ENCODE results near the gene TDRD10.

Gene TDRD10

DNA sequence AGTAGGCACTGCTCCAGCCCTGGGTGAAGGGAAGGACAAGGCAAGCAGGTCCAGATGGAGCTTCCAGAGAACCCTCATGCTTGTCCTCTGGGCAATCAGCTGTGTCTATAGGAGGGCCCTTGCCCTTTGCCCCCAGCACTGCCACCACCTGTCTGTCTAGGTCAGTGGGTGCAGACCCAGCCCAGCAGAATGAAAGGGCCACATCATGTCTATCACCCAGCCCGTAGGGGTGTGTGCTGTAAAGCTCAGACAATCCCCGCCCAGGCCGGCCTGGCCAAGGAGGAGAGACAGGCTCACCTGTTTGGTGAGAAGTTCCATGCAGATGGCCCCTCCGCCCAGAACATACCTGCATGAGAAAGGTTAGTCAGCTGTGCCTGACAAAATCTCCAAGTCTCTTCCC, 49.5 kb downstream of the TDRD10 start:
- DNase-seq (ENCODE audit: low read depth in 2 of 2, low spot score in 1 of 2) = no peak

DNA sequence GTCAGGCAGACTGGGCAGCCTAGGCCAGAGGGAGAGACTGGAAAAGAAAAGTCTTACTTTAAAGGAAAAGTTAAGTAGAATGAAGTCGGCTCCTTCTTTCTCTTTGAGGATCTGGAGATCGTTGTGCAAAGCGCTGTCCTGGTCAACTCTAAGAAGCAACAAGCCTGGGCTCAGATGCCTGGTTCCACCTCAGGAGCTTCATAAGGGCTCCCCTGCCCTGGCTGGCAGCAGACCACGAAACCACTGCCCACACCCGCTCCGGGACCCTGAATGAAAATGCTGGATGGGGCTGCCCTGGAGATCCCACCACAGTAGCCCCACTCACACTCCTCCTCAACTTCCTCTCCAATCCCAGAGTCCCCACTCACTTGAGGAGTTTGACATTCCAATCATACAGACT, 50.0 kb downstream of the TDRD10 start:
- DNase-seq (ENCODE audit: low read depth in 2 of 2, low spot score in 1 of 2) = no peak

DNA sequence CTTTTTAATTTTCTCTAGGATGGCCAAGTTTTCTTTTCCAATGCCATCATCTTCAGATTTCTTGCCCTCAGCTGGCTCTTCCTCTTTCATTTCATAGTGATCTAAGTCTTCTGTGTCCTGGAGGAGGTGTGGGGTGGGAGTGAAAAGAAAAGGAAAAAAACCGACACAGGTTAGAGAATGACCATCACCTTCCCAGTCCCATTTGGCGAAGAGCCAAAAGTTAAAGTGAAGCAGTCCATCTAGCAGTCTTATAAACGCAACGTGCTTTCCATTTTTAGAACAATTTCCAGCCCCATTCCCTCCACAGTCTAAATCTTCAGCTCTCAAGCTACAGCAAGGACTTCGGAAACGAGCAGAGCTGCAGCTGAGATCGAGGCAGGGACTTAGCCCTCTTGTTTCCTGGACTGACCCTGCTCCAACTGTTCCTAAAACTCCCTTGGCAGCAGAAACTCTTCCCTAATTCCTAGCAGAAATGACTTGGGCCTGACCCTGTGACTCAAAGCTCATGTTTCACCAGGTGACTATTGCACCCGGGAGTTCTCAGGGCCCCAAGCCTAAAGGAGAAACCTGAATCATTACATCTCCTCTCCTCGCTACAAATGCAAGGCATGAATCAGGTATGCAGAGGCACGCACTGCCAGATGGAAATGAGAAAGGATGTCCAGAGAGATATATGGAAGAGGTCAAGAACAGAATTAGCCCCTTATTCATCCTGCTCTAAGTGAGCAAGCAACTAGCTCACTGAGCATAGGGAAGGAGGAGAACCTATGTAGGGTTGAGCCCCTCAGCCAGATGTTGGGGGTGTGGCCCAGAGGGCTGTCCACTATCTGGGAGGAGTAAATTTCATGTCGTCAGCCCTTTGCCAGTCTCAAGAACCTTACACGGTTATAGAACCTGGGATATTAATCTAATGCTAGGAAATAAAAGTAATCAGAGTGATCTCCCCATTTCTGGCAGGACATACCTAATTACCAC, 51.3 kb downstream of the TDRD10 start:
- no peak for DNase-seq (ENCODE audit: low read depth in 2 of 2, low spot score in 1 of 2)

DNA sequence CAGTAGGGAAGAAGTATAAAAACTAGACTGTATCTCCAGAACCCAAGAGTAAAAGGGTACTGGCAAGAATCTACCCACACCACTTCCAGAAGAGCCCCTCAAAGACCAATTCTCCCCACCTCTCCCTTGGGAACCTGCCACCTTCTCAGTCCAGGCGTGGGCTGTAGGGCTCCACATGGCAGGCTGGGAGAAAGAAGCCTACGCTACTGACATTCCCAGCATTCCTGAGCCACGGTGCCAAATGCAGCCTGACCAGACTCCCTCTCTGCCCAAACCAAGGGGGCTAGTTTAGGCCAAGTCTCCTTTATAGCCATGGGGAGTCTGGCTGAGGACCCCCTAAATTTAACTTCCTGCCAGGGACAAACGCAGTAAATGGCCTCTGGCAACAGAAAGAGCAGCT, 54.4 kb downstream of the TDRD10 start:
- DNase-seq (ENCODE audit: low read depth in 2 of 2, low spot score in 1 of 2) = no peak

DNA sequence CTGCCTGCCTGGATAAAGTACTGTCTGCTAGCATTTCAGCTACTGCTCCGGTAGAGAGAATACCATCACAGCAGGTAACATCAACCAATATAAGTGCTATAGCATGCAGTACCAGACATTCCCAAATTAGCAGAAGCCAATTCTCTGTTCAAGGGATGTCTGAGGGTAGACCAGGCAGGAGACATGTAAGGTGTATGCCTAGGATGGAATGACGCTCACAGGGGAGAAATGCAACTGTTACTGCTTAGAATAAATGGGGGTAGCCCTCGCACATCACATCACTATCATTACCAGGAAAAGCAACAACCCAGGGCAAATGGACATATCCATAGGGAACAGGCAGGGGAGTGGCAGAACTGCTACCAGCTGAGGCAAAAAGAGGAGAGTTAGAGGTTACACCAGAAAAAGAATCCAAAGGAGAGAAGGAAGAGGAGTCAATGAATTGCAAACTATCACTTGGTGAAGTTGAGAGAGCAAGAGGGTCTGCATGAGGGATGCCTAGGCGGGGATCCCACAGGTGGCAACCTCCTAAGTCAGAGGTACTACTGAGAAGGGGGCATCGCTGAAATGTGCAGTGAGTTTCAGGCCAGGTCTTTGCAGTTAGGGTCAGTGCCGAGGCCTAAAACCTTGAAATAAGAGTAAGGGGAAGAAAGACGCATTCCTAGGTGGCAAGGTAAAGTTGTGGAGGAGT, 55.4 kb downstream of the TDRD10 start:
- no peak for DNase-seq (ENCODE audit: low read depth in 2 of 2, low spot score in 1 of 2)

DNA sequence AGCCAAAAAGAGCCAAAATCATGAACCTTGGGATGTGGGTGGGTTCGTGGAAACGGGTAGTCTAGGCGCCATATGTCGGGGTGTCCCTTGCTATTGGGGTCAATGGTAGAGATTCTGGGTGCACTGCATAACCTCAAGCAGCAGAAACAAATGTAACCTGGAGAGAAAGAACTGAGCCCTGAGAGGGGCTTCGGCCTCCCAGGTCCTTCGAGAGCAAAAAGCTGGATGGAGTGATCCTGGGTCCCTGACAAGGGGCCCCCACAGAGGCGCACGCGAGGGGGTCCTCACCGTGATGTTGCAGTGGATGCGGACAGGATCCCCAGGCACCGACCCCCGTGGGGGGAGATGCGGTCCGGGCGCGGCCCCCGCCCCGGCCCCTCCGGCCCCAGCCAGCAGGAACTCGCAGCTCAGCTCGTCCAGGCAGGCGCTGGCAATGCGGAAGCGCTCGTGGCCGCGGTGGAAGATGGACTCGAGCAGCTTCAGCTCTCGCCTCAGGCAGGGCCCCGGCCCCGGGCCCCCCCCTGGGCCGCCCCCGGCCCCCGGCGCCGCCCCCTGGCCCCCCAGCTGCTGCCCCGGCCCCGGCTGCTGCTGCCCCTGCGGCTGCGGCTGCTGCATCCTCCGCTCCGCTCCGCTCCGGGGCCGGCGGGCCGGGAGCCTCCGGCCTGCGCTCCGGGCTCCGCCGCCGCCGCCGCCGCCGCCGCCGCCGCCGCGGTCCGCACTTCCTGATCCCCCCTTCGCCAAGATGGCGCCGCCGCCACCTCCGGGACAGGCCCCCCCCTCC, 56.1 kb downstream of the TDRD10 start, which contains the start of gene UBE2Q1:
Gene UBE2Q1 (minus strand): TSS at position 724 of the 781 bp plus-strand sequence. CDS start 109 bp downstream, at position 615.
- peak in 1 of 2 donors; percentile 7 for DNase-seq (ENCODE audit: low read depth in 2 of 2, low spot score in 1 of 2)

DNA sequence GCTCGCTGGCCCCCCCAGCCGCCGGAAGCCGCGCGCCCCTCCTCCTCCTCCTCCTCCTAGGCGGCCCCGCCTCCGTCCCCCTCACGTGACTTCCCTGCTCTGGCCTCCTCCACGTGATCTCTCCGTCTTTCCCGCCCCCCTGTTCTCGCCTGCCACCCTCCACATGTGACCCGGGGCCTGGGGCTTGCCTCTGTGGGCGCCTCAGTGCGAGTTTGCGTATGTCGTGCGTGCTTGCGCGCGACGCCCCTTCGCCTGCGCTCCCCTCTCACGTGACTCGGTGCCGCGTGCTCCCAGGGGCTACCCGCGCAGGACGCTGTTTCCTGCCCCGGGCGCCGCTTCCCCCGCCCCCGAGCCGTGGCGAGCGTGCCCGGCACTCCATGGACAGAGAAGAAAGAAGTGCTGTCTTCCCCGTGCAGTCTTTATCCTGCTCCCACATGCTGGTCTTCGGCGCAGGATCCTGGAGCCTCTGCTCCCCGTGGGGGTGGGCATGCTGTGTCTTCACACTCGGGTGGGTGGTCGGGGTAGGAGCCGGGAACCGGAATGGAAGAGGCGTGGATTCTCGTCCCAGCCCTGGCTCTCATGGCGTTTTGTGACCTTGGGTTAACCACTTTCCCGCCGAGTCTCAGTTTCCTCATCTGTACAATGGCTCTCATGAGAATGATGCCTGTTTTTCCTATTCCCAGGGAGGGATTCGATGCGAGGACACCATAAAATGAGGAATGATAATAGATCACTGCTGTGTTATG, 56.9 kb downstream of the TDRD10 start:
- DNase-seq (ENCODE audit: low read depth in 2 of 2, low spot score in 1 of 2) = peak; percentile 99 to 100

DNA sequence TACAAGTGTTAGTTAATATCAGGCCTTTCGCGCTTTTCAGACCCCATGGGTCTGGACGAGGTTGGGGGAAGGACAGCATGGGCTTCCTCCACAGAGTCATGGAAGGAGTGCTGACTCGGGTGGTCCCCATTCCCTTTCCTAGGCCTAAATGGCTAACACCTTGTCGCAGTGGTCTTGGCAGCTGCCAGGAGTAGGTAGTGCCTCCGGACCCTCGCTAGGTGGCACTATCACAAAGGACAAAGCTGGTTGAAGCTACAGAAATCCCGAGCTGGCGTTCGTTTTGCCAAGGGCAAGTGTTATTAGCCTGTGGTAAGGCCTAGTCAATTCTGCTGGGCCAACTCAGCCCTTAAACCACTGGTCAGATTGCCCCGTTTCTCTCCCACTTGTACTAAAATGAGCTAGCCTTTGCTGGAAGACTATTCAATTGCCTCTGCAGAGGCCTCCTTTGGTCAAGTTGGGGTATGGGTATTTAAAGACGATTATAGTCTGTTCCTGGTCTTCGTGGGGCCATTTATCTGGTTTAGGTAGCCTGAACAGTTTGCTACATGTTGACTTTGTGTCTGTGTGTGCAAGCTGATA, 57.5 kb downstream of the TDRD10 start:
- DNase-seq (ENCODE audit: low read depth in 2 of 2, low spot score in 1 of 2) = peak; percentile 54 to 67

DNA sequence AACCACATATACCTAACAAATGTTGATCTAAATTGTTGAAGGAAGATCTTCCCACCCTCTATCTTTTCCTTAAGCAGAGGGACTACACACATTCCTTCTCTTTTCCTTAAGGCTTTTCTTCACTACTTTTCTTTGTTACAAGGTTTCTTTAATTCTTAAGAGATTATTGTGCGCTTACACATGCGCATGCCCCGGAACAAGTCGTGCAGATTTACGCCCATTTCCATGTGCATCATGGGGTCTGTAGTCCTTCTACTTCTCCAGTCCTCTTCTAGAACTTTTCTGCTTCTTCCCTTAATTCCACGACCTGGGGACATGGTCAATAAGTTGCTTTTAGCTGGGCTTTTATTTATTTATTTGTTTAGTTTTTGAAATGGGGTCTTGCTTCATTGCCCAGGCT, 63.9 kb downstream of the TDRD10 start:
- no peak for DNase-seq (ENCODE audit: low read depth in 2 of 2, low spot score in 1 of 2)

DNA sequence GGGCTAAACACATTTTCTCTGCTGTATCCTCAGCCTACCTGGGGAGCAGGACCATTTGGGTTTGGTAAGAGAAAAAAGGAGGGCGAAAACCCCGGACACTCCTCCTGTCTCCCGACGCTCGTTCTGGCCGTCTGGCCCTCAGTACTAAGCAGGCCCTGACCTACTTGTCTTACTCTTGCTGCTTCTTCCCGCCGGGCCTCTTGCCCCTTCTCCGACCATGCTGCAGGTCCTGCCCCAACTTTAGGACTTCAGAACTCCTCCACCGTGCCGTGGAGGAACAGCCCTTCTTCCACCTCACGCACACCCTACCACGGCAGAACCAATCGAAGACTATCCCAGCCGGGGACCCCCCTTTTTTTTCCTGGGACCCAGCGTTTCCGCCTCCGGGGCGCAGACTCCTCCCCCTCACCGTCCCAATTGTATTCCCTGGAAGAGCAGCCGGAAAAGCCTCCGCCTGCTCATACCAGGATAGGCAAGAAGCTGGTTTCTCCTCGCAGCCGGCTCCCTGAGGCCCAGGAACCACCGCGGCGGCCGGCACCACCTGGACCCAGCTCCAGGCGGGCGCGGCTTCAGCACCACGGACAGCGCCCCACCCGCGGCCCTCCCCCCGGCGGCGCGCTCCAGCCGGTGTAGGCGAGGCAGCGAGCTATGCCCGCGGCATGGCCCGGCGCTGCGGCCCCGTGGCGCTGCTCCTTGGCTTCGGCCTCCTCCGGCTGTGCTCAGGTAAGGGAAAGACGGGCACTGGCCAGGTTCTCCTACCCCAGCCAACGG, 65.6 kb downstream of the TDRD10 start, which contains the start of gene CHRNB2:
Gene CHRNB2 (plus strand): TSS at position 393 of the 771 bp plus-strand sequence. CDS start 267 bp downstream, at position 660.
- peak in 1 of 2 donors; percentile 28 for DNase-seq (ENCODE audit: low read depth in 2 of 2, low spot score in 1 of 2)

DNA sequence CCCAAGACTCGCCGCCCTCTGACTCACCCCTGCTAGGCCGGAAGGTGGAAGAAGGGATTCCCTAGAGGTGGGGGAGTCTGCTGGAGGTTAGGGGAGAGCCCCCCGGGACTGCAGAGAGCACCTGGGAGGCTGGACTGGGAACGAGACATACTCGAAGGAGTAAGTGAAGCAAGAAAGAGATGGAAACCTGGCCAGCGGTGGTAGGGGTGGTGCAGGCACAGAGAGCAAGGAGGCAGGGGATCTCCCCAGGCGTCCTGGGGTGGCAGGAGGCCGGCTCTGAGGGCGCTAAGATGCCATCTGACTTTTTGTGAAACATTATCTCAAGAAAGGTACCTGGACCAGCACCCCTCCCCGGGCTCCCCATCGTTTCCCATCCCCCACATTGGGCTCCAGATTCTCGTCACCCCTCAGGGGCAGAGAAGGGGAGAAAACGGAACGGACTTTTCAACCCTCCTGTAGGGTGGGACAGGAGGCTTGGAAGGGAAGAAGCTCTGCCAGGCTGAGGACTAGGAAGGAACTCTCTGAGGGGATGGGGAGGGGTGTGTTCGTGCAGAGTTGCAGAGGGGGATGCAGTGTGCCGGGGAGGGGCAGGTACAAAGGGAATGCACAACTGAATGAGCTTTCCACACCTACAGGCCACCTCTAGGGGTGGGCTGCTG, 66.3 kb downstream of the TDRD10 start:
- DNase-seq (ENCODE audit: low read depth in 2 of 2, low spot score in 1 of 2) = no peak

DNA sequence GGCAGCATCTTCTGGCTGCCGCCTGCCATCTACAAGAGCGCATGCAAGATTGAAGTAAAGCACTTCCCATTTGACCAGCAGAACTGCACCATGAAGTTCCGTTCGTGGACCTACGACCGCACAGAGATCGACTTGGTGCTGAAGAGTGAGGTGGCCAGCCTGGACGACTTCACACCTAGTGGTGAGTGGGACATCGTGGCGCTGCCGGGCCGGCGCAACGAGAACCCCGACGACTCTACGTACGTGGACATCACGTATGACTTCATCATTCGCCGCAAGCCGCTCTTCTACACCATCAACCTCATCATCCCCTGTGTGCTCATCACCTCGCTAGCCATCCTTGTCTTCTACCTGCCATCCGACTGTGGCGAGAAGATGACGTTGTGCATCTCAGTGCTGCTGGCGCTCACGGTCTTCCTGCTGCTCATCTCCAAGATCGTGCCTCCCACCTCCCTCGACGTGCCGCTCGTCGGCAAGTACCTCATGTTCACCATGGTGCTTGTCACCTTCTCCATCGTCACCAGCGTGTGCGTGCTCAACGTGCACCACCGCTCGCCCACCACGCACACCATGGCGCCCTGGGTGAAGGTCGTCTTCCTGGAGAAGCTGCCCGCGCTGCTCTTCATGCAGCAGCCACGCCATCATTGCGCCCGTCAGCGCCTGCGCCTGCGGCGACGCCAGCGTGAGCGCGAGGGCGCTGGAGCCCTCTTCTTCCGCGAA, 69.4 kb downstream of the TDRD10 start:
- no peak for DNase-seq (ENCODE audit: low read depth in 2 of 2, low spot score in 1 of 2)

DNA sequence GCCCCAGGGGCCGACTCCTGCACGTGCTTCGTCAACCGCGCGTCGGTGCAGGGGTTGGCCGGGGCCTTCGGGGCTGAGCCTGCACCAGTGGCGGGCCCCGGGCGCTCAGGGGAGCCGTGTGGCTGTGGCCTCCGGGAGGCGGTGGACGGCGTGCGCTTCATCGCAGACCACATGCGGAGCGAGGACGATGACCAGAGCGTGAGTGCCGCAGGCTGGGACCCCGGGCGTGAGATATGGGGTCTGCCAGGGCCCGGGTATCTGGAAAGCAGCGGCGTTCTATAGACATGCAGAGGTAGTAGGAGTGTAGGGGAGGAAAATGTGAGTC, 69.9 kb downstream of the TDRD10 start:
- DNase-seq (ENCODE audit: low read depth in 2 of 2, low spot score in 1 of 2) = no peak

DNA sequence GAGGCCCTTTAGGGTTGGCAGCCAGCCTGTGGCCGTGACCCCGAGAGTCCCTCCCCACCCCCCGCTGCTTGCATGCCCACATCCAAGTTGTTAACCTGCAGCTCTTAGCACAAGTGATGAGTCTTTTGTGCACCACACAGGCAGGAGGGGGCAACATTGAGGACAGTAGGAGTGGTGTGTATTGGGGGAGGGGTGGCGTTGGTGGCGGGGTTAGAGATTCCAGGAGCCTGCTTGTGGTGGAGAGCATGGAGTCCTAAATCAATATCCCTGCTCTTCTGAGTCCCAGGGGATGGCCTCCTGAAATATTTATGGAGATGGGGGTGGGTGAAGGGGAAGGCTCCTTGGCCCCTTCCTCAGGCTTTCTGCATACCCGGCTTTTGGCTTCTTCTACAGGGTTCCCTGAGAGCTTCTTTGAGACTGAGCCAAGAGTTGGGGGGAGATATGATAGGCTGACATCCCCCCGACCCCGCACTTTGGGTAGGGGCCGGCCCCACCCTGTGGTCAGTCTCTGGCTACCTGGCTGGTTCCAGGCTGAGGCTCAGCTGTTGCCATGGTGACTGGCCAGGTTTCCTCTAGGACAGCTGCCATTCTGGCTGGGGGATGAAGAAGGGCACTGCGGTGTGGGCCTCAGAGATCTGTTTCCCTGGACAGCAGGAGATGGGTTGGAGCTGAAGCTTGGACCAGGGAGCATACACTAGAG, 70.6 kb downstream of the TDRD10 start:
- no peak for DNase-seq (ENCODE audit: low read depth in 2 of 2, low spot score in 1 of 2)

DNA sequence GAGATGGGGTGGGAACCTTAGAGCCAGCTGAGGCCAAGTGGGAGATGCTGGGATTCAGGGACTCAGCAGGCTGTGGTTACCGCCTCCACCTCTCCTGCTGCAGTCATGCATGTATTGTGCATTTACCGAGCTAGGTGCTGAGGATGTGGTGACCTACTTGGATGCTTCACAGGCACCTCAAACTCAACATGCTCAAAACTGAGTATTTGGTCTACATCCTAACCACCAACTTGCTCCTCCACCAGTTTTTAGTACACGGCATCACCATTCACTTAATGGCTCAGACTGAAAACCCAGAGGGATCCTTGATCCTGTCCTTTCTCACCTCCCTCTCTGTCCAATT, 71.1 kb downstream of the TDRD10 start:
- DNase-seq (ENCODE audit: low read depth in 2 of 2, low spot score in 1 of 2) = no peak

DNA sequence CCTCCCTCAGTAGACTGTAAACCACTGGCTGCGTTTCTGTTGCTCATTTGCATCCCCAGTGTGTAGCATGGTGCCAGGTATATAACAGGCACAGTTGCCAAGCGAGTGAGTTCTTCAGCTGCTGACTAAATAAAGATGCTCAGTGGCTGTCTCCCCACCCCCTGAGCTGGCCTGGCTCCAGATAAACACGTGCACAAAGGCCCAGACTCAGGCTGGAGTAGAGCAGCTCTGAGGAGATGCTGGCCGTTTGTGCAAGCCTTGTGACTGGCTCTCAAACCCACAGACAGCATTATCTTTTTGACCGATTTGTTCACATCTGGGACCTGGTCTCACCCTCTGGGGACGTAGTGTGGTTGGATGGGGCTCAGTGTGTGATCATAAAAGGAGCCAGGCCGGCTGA, 72.7 kb downstream of the TDRD10 start:
- DNase-seq (ENCODE audit: low read depth in 2 of 2, low spot score in 1 of 2) = no peak

DNA sequence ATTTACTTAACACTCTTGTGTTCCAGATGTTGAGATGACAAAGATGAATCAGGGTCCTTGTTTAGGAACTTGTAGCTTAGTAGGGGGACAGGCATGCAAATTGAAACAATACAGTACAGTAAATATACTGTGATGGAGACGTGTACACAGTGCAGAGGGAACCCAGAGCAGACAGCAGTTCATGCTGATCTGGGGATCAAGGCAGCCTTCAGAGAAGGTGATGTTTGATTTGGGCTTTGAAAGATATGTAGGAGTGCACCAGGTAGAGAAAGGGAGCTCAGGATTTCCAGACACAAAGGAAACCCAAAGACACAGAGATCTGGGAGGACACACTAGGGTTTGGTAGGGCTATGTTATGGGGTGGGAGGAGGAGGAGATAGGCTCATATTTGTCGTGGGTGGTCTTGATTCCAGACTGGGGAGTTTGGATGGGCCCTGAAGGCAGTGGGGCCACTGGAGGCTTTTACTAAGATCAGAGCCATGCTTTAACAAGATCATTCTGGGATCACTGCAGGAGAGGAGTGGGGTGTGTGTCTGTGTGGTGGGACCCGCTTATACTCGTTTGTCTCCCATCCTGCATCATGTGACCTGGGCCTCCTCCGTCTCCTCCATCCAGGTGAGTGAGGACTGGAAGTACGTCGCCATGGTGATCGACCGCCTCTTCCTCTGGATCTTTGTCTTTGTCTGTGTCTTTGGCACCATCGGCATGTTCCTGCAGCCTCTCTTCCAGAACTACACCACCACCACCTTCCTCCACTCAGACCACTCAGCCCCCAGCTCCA, 73.3 kb downstream of the TDRD10 start:
- no peak for DNase-seq (ENCODE audit: low read depth in 2 of 2, low spot score in 1 of 2)

All from stimulated activated CD8-positive, alpha-beta memory T cell treated with anti-CD3 and anti-CD28 coated beads, Interleukin-4, amount 100 ng/mL, for 4 hours (primary cell).